ENCODE measurements around the gene SARDH.
"Not testable (repeated sequence)": the region's sequence is repeated elsewhere in the genome, so short reads cannot be mapped to it uniquely, and the experiment has no call there.

Gene SARDH

DNA sequence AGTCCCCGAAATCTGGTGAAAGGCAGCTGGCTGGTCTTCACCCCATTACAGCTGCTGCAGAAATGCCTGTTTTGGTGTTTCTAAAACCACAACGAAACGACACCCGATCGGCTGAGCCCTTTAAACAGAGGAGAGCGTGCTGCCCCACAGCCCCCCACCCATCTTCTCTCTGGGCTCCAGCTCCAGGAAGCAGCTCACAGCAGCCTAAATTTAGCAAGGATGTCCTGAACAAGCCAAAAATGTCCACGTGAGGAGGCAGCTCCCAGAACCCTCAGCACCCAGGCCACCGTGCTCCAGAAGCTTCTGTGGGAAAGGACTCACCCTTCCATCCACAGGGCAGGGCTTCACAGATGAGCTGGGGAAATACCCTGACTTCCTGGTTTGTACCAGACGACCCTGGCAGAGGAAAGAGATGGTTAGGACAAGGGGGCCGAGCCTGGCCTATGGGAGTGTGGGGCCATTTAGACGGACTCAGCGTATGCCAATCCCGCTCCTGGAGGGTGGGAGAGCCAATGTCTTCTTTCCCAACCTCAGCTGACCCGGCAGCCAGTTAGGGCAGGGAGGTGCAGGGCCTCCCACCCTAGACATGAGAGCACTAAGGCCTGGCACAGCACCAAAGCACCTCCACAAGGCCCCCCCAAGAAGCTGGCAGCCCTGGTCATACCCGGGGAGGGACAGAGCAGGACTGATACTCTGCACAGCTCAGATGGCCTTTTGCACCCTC is 39.1 kb upstream of the SARDH start:
- no peak for DNase-seq (ENCODE audit: low read depth in 2 of 2, low spot score in 1 of 2)

DNA sequence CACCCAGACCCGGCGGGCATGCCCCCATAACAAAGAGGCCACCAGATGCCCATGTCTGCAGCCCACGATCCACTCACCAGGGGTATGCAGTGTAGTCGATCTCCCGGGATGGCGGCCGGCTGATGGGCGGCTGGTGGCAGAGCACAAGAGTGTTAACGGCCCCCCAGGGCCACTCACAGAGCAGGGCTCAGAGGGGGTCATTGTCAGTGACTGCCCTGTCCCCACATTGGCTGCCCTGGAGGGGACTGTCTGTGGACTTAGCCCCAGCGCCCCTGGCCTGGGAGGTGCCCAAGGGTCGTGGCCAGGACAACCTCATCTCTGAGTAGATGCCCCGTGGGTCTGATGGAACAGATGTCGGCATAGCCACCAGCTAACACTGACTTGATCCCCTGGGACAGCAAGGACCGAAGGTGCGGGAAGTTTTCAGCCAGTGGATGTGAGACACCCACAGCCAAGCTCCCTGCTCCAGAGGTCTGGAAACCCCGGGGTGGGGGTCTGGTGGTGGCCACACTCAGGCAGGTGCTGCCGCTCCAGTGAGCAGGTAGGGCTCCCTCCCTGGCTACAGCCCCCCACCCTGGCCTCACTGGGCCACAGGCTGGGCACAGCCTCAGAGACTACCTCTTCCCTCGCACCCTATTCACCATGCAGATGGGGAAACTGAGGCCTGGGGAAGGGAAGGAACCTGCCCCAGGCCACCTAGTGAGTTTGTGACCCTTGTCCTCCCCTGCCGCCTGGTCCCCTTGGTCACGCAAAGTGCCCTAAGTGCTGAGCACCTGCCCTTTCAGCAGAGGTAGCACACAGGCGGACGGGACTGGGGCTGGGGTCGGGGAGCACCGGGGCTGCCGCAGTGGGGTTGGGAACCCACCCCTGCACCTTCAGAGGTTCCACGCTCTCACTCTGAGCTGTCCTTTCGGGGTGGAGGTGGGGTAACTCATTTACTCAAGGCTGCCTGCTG is 38.1 kb upstream of the SARDH start:
- no peak for DNase-seq (ENCODE audit: low read depth in 2 of 2, low spot score in 1 of 2)

DNA sequence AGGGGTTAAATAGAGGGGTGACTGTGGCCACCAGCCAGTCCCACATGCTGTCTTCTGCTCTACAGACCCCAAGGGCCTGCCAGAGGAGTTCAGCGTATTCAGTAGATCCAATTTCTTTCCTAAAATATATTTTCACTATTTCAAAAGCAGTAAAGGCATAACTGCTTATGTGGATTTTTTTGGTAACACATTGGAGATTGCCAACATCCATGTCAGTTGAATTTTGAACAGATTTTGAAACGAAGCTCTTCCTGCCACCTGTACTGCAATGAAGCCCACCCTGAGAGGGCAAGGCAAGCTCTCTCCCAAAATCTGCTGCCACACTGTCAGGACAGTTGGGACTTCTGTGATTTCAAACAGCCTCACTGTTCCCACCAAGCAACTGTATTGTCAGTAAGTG is 37.1 kb upstream of the SARDH start:
- DNase-seq (ENCODE audit: low read depth in 2 of 2, low spot score in 1 of 2) = no peak

DNA sequence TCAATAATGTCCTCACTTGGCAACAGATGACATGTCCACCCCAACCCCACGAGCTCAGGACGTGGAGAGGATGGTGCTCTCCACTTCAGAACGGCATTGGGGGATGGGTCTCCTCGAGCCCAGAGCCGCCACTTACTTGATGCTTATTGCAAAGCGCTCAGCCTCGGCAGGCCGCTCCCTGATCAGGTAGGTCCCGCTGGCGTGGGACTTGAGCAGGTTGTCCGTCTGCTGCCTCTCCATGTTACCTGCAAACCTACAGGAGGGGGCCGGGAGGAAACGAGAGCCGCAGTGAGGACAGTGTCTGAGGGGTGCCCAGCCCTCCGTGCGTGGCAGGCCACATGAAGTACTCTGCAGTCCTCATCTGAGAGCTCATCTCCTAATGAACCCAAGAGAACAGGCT is 36.6 kb upstream of the SARDH start:
- DNase-seq (ENCODE audit: low read depth in 2 of 2, low spot score in 1 of 2) = no peak

DNA sequence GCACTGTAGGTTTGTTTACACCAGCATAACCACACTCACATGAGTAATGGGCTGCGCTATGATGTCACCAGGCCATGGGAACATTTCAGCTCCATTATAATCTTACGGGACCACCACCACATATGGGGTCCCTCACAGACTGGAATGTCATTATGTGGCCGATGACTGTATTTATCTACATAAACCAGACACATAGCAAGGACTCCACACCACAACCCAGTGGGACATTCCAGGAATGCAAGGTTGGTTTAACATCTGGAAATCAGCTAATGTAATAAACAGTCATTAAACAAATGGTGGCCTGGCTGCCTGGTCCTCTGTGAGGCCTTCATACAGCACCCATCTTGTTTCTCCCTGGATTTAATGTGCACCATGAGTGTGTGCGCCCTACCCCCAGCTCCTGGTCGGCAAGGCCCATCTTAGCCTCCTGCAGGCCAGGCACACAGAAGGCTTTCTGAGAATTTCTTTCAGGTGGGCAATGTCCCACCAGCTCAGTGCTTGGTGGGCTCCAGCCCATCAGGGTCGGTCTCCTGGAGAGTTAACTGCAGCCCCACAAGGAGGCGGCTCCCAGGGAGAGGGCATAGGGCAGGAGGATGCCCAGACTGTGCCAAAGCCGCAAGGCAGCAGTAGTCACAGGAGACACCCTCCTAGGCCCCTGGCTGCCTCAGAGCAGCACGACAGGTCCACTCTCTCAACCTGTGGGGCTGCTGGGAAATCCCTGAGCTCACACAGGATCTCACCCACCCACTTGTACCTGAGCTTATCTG is 35.9 kb upstream of the SARDH start:
- DNase-seq (ENCODE audit: low read depth in 2 of 2, low spot score in 1 of 2) = no peak

DNA sequence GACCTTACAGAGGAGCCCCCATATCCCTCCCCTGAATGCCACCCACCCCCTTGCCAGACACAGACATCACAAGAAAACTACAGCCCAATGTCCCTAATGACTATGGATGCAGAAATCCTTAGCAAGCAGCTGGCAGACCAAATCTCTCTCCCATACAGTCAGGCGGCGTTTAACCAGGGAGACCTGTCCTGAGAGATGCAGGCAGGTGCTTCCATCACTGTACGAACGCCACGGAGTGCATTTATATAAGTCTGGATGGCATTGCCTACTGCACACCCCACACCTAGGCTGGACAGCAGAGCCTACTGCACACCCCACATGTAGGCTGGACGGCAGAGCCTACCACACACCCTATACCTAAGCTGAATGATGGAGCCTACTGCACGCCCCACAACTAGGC is 34.4 kb upstream of the SARDH start:
- no peak for DNase-seq (ENCODE audit: low read depth in 2 of 2, low spot score in 1 of 2)

DNA sequence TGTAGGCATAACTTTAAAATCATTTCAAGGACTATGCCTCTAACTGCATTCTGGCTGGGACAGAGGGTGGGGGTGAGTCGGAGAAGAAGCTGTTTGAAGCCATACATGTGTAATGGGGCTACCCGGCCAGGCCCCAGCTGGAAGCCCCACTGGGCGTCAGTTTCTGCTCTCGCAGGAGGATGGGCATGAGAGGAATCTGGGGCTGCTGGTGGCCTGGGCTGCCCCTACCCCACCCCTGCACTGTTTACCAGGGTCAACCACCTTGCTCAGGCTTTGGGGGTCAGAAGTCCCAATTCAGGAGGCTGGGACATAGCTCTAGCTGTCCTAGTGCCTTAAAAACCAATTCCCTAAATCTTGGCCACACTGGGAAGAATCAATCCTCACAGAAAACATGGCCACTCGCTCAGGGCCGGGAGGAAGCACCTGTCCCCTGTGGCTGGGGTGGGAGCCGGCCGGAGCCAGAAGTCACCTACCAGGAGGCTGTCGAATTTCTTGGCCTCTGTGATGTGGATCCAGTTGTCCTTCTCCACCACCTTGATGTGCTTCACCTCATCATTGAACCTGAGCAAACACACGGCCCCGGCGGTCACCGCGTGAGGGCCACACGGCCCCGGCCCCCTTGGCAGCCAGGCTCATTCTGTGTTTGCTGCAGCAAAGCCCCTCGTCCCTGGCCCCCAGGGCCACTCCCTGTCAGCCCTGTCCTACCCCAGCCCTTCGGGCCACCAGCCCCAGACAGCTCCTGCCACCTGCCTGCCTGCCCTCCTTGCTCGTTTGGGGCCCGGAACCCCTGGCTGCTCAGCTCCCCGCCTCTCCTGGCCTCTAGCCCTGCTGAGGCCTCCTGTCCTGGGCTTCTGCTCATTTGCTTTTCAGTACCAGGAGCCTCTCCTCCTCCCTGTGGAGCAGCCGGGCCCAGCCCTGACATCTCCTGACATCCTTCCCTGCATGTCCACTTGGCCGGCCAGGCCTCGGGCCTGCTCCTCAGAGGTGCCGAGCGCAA is 33.6 kb upstream of the SARDH start:
- no peak for DNase-seq (ENCODE audit: low read depth in 2 of 2, low spot score in 1 of 2)

DNA sequence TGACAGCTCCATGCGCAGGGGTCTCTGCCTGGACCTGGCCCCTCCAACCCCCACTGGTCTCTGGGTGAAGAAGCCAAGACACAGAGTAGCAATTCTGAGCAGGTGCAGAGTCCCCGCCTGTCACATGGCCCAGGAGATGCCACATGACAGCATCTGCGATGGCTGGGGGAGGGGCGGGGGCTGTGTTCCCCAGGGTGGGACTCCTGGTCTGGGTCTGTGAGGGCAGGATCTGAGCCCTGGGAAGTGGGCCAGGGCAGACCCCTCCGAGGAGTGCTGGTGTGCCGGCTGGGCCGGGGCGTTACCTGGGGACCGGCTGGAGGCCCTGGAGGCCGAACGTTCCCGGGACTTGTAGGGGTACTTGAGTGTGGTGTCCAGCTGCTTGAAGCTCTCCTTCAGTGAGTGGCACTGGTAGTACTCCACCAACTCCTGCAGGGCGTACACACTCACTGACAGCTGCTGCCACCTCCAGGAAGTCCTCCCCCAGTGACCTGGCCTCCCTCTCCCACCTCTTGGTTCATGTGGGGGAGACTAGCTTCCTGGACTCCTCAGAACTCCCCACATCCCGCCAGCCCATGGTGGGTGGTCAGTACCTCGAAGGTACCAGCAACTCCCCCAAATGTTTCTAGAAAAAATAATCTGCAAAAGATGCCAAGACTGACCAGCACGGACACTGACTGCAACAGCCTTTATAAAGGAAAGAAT is 32.1 kb upstream of the SARDH start:
- no peak for DNase-seq (ENCODE audit: low read depth in 2 of 2, low spot score in 1 of 2)

DNA sequence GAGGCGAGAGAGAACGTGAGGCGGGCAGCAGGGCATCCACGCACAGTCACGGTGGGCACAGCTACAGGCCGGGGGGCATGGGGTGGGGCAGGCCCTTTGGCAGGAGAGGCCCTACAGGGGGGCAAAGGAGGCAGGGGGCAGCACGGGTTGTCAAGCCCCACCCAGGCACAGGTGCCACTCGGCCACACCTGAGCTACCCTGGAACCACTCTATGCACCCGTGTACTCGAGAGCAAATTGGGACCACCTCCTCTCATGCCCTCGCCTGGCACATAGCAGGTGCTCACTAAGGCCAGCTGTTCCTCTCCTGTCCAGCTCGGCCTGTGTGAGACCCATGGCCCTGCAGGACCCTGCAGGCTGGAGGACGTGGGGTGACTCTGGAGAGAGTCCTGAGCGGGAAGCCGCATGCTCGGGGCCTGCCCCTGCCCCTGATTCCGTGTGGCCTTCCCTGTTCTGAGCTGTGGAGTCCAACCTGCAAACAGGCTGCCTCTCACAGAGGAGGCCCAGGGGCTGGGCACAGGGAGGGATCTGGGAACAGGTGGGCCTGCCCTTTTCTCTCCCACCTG is 31.4 kb upstream of the SARDH start:
- no peak for DNase-seq (ENCODE audit: low read depth in 2 of 2, low spot score in 1 of 2)

DNA sequence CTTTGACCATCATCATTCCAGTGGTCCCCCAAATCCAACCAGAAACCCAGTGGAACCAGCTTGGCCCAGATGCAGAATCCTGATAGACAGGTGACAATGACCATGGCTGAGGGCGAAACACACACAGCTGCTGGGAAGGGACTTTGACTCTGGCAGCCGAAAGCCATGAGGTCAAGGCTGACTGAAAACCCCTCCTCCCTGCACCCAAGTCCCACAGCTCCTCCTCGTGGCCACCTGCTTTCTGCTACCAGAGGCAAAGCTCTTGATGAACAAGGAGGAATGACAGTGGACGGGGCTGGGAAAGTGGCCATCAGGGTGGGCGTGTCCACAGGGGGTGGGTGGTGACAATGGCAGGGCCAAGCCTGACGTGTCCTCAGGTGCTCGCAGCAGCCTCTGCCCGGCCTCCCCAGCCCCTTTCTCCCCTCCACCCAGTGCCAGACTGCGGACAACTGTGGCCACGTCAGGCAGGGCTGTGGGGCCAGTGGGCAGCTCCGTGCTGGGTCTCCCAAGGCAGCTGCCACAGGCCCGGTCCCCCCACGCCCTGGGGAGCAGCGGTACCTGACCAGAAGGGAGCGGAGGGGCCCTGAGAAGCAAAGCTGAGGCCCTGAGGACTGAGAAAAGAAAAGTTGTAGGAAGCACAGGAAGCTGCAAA is 30.8 kb upstream of the SARDH start:
- DNase-seq (ENCODE audit: low read depth in 2 of 2, low spot score in 1 of 2) = no peak

DNA sequence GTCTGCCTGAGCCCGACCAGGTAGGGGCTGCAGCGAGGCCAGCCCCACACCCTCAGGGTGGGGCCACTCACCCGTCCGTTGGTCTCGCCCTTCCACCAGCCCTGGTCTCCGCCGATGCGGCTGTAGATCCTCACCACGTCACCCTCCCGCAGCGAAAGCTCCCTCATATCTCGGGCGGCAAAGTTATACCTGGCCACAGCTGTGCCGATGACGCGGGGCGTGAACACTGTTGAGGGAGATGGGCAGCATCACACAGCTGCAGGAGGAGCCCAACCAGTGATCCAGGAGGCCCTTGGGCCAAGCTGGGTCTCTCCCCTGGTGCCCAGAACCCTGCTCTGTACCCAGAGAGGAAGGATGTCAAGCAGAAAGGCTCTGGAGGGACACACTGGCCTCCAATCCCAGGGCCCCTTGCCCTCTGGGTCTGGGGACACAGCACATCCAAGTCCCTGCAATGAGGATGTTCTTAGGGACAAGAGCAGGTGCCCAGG is 30.3 kb upstream of the SARDH start:
- DNase-seq (ENCODE audit: low read depth in 2 of 2, low spot score in 1 of 2) = no peak

DNA sequence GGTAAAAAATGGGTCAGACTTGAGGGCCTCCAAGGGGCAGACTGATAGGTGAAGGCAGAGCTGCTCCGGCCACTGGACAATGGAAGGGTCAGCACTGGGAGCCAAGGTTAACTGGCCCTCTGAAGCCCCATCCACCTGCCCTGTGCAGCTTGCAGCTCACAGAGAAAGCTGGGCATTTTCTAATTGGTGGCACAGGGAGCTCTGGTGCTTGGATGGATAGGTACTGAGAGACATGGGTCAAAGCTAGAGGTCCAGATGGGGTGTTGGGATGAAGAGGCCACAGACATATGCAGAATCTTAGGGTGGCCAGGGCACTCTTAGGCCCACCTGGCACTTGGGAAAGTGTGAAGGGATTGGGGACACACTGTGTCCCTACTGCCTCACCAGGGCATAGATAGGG is 29.5 kb upstream of the SARDH start:
- DNase-seq (ENCODE audit: low read depth in 2 of 2, low spot score in 1 of 2) = no peak

DNA sequence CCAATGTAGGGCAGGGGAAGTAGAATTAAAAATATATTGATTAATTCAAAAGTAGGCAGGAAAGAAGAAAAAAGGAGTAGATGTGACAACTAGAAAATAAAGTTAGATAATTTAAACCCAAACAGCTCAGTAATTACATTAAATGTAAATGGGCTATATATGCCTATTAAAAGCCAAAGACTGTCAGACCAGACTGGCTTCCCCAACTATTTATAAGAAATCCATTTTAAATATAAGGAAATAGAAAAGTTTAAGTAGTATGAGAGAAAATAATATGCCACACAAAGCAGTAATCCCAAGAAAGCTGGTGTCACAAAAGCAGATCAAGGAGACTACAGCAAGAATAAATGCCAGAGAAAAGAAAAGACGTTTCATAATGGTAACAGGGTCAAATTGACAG is 28.9 kb upstream of the SARDH start:
- DNase-seq (ENCODE audit: low read depth in 2 of 2, low spot score in 1 of 2) = no peak

DNA sequence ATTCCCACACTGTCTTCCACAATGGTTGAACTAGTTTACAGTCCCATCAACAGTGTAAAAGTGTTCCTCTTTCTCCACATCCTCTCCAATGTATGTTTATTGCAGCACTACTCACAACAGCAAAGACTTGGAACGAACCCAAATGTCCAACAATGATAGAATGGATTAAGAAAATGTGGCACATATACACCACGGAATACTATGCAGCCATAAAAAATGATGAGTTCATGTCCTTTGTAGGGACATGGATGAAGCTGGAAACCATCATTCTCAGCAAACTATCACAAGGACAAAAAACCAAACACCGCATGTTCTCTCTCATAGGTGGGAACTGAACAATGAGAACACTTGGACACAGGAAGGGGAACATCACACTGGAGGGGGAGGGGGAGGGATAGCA is 28.1 kb upstream of the SARDH start:
- not testable (repeated sequence) for DNase-seq (ENCODE audit: low read depth in 2 of 2, low spot score in 1 of 2)

DNA sequence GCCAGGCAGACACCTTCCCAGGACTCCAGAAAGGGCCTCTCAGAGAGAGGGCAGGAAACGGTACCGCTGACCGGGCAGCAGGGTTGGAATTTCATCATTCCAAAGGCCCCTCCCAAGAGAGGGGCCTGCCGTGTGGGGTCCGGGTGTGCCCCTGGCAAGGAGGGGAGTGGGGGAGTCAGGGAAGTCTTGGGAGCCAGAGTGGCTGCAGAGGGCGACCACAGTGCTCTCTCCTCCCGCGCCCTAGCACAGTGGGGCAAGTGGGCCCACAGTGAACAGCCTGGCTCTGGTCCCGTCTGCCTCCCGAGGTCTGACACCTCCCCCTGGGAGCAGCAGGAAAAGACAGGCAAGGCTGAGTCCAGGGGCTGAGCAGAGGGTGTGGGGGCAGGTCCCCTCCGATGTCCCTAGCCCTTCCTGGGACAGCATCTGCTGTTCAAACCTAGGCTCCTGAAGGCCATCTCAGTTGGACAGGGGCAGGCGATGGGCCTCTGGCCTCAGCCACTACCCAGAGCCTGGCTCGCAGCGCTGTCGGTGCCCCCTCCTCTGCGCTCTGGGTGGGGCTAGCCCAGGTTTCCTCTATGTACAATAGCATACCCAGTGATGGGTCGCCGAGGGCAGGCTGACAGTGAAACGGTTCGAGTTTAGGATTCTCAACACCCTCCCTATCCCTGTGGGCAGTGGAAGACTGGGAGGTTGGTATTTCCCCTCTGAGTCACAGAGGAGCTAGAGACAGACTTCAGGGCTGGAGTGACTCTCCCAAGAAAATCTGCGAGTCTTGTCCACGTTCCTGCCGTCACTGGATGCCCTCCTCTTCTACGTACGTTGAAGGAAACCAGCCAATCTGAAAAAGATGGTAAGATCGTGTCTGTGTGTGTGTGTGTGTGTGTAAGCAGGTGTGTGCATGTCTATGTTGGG is 25.4 kb upstream of the SARDH start:
- DNase-seq (ENCODE audit: low read depth in 2 of 2, low spot score in 1 of 2) = no peak

DNA sequence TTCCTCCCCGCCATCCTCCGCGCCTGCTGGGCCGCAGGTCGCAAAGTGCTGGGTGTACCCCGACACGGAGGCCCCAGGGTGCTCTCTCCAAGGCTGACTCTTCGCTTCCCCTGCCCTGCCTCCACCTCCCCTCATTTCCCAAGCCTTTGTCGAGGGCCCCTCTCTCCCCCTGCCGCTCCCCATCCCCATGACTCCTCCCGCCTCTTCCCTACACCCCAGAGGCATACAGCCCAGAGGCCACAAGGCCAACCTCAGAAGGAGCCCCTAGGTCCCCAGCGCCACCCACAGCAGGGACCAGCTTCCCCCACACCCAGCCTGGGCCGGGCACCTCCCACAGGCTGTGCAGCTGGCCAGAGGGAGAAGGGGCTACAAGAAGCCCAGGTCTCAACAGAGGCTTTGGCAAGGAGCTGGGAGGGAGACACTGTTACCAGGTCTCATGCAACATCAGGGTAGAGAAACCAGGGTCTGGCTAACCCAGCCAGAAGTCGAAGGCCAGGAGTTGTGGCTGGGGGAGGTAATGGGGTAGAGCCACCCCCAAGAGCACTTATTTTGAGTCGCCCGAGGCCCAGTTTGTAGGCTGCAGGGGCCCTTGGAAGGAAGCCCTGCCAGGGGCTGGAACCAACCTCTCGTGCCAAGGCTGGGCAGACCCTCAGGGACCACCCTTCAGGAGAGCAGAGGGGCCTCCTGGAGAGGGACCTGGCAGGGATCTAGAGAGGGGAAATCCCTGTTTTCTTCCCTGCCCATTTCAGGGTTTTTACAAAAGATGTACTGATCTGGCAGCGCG is 24.5 kb upstream of the SARDH start:
- DNase-seq (ENCODE audit: low read depth in 2 of 2, low spot score in 1 of 2) = no peak

DNA sequence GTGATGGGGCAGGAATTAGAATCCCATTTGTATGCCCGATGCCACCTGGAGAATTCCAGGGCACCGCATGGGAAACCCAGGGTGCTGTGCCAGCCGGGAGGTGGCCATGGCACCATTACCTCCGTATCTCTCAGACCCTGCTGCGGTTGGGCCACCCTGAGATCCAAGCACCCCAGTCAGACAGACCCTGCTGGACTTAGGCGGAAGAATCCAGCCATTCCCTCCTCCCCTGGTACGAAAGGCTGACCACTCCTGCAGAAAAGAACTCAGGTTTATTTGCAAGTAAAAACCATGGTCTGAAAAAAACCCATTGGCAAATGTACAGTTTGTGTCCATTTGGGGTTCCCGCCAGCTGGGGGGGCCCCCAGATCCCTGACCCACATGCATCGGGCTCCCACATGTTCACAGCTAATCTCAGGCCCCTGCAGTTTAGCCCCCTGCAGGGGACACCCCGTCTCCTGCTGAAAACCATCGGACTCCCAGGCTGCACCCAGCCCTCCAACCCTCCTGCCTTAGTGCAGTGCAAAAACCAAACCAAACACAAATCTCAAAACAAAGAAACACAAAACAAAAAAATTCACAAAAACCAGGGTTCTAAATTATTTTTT is 23.6 kb upstream of the SARDH start:
- no peak for DNase-seq (ENCODE audit: low read depth in 2 of 2, low spot score in 1 of 2)
